GM19239 (cell line): ENCODE measurements around the gene DACH2.

Experiments used
- DNase-seq: peaks from one replicate; pipeline ENCODE4 v3.0.0; 2011; ENCODE audit warnings: low spot score; ENCODE audit not compliant: insufficient read length
- FAIRE-seq: peaks from 2 replicates; lab custom pipeline; 2011; peaks lifted over from hg19 to GRCh38; lab: Jason Lieb, UNC

DACH2 gene

DNA sequence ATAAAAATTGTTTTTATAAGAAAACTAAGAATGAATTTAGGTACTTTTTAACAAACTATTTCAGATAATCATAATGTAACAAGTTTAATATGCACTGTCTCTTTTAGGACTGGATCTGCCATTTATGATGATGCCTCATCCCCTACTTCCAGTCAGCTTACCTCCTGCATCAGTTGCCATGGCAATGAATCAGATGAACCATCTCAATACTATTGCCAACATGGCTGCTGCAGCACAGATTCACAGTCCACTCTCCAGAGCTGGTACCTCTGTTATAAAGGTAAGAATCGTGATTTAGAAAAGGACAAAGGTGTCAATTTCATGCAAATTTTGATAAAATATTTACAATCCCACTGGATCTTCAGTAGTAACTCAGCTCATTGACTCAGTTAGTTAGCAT lies 566.2 kb downstream of the DACH2 start:
- FAIRE-seq, result no peak

DNA sequence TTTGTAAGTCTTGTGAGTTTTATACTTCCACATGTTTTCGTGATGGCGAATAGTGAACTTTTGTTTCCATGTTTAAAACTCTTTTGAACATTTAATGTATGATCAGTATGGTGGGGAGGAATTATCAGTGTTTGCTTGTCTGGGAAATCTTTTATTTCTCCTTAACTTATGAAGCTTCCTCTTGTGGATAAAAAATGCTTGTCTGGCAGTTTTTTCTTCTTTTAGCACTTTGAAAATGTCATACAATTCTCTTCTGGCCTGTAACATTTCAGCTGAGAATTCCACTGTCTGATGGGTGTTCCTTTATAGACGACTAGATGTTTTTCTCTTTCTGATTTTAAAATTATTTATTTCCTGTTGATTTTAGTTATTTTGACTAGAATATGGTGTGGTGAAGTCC lies 576.0 kb downstream of the DACH2 start:
- no peak for FAIRE-seq
- no peak for DNase-seq

More for the DNA sequence above, 566.2 kb downstream of the DACH2 start:
- no peak for DNase-seq

DNA sequence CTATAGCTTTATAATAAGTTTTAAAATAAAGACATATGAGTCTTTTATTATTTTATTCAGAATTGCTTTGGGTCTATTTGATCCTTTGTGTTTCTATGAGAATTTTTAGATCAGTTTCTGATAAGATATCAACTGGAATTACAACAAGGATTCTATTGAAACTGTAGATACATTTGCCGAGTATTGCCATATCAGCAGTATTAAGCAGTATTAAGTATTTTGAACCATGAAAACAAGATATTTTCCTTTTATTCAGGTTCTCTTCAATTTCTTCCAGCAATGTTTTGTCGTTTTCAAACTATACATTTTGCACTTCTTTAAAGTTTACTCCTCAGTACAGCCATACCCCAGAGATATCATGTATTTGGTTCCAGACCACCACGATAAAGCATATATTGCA lies 598.8 kb downstream of the DACH2 start:
- DNase-seq, result no peak
- no peak for FAIRE-seq

DNA sequence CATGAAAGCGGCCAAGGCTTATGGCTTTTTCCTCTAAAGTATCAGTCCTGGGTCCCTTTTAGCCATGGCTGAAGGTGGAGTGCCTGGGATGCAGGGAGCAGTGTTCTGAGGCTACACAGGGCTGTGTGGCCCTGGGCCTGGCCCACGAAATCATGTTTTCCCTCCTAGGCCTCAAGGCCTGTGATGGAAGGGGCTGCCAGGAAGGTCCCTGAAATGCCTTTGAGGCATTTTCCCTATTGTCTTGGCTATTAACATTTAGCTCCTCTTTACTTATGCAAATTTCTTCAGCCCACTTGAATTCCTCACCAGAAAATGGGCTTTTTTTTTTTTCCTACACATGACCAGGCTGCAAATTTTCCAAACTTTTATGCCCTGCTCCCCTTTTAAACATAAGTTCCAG lies 657.0 kb downstream of the DACH2 start:
- no peak for FAIRE-seq
- DNase-seq, result no peak

DNA sequence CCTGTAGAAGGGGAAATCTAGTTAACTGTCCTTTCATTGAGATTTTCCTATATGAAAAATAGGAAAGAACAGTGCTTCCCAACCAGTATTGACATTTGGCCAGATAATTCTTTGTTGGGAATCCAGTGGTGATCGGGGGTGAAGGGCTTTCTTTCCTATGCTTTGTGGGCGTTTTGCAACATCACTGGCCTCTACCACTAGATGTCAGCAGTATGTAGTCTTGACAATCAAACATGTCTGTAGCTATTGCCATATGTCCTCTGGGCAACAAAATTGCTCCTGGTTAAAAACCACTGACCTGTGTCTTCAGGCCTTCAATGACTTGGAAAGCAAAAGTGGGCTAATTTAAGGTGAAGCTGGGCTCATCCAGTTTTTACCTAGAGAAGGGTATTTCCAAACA lies 658.5 kb downstream of the DACH2 start:
- DNase-seq (no peak), FAIRE-seq (no peak)

DNA sequence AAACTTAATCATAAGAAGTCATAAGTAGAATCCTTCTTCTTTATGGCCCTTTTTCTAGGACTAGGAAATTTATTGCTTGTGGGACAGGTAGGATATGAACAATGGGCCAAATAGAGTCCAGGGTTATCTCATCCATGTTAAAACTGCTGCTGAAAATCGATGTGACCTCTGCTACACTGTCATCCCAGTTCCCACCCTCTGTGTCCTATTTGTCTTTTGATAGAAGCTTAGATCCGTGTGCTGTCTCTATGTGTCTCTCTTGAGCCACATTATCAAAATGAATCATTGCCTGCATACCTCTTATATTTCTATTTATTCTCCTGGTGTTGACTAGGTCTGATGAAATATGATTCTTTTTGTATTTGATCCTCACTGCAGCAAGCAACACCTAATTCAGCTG lies 661.4 kb downstream of the DACH2 start:
- DNase-seq (no peak), FAIRE-seq (no peak)

DNA sequence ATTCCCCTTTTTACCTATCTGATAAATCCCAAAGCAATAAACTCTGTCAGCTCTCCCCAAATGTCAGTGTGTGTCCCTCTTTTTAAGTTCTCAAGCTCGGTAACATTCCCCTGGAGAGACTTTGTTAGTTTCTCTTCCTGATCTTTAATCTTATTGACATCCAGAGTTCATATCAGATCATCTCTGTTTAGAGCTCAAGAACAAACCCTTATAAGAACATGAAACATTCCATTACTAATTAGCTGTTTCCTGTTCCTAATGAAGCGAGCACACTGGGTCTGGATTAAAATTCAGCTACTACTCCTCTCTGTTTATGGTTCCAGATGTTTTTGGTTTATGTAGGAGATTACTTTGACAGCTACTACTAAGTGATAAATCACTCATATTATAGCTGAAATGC lies 681.5 kb downstream of the DACH2 start:
- no peak for FAIRE-seq
- DNase-seq, result no peak

DNA sequence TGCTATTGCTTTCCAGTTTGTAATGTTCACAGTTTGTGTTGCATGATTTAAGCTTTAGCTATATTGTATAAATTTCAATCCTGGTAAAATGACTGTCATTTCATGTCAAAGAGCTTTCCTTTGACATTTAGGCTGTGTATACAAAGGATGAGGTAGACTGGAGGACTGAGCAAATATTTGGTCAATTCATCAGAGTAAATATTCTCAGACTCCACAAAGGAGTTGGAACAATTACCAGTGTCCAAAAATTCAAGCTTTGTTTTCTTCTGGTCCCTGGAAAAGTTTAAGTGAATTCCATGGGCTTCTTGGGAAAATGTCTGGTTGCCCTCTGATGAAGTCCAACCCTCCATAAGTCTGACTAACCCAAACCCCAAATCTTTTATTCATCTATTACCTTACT lies 682.4 kb downstream of the DACH2 start:
- DNase-seq, result no peak
- FAIRE-seq, result no peak

DNA sequence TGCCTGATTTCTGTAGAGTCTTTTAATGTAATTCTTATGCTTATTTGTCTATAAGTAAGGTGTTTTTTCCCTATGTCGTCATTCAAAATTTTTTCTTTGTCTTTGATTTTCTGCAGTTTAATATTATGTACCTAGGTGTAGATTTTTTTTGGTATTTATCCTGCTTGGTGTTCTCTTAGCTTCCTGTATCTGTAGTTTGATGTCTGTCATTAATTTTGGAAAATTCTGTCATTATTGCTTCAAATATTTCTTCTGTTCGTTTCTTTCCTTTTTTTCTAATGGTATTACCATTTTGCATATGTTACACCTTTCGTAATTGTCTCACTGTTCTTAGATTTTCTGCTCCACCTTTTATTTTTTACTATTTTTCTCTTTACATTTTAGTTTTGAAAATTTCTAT lies 696.9 kb downstream of the DACH2 start:
- no peak for FAIRE-seq

More for the DNA sequence above, 696.9 kb downstream of the DACH2 start:
- DNase-seq, result no peak
